H1 (cell line): ENCODE data around the gene AP2B1. TPM values are rescaled to one million over a fixed set of nuclear protein-coding genes. Genes with fewer than 3 reads are reported as not detected.

Experiments
- CTCF ChIA-PET: fragments of 300-600 bp; sonication (Branson Sonifier 250); formaldehyde crosslinking; loops from one replicate; lab custom pipeline; 2021; ENCODE audit not compliant: partially characterized antibody; lab: Charles Lee
- POLR2A ChIA-PET: fragments of 300-600 bp; sonication (Branson Sonifier 250); formaldehyde crosslinking; loops from one replicate; lab custom pipeline; 2021; ENCODE audit warnings: inconsistent platforms; ENCODE audit not compliant: partially characterized antibody; lab: Charles Lee
- DNase-seq, 2 experiments: peaks; one replicate each; pipeline versions ENCODE4 v3.0.0 to v3.0.0-alpha.2; 2010 to 2022; ENCODE audit warnings: low spot score in 2 of 2, low read depth in 1 of 2, mixed read lengths in 1 of 2
- FAIRE-seq: peaks from 2 replicates; lab custom pipeline; 2011; peaks lifted over from hg19 to GRCh38; lab: Jason Lieb, UNC
- H2AFZ ChIP-seq: 2 replicates; pipeline ENCODE4 v1.8.1; 2012; ENCODE audit warnings: low read length, inconsistent platforms
- H2AK5ac ChIP-seq: 2 replicates; pipeline ENCODE4 v1.6.1; 2013; ENCODE audit warnings: low read depth, low read length
- H2BK120ac ChIP-seq: replicated peaks from 2 replicates; pipeline ENCODE3; 2013; ENCODE audit warnings: low read depth, low read length, inconsistent platforms
- H2BK12ac ChIP-seq: 2 replicates; pipeline ENCODE4 v1.6.1; 2013; ENCODE audit warnings: low read depth, low read length
- H2BK15ac ChIP-seq: 2 replicates; pipeline ENCODE4 v1.6.1; 2013; ENCODE audit warnings: low read length
- H2BK20ac ChIP-seq: 2 replicates; pipeline ENCODE4 v1.6.1; 2013; ENCODE audit warnings: low read length
- H2BK5ac ChIP-seq: 2 replicates; pipeline ENCODE4 v1.6.1; 2013; ENCODE audit warnings: low read depth, low read length
- H3K14ac ChIP-seq: 2 replicates; pipeline ENCODE4 v1.6.1; 2013; ENCODE audit warnings: inconsistent platforms; ENCODE audit not compliant: insufficient read length
- H3K18ac ChIP-seq: 2 replicates; pipeline ENCODE4 v1.6.1; 2013; ENCODE audit warnings: low read length; ENCODE audit errors: extremely low read depth
- H3K23ac ChIP-seq: 2 replicates; pipeline ENCODE4 v1.6.1; 2013; ENCODE audit warnings: inconsistent platforms; ENCODE audit not compliant: insufficient read length
- H3K23me2 ChIP-seq: 2 replicates; pipeline ENCODE4 v1.6.1; 2013; ENCODE audit warnings: low read depth, low read length
- H3K27ac ChIP-seq: 2 replicates; pipeline ENCODE4 v1.6.1; 2011; ENCODE audit warnings: low read depth, low read length, inconsistent platforms
- H3K27me3 ChIP-seq, 4 experiments: replicated peaks in 1 of 4; 1 replicate in 1 of 4; 2 replicates in 3 of 4; pipeline versions ENCODE4 v1.6.1 to v1.8.1; 2011 to 2013; ENCODE audit warnings: low read length in 3 of 4, mild to moderate bottlenecking in 3 of 4, inconsistent platforms in 2 of 4, mixed read lengths in 2 of 4, moderate library complexity in 1 of 4; ENCODE audit not compliant: control insufficient read depth in 3 of 4, insufficient read depth in 3 of 4; ENCODE audit errors: extremely low read depth in 1 of 4
- H3K36me3 ChIP-seq, 4 experiments: 2 replicates each; pipeline versions ENCODE4 v1.6.1 to v1.8.1; 2011 to 2013; ENCODE audit warnings: mild to moderate bottlenecking in 4 of 4, low read length in 3 of 4, moderate library complexity in 2 of 4, control low read depth in 1 of 4, inconsistent platforms in 1 of 4; ENCODE audit not compliant: insufficient read depth in 4 of 4, control insufficient read depth in 2 of 4
- H3K4ac ChIP-seq: replicated peaks from 2 replicates; pipeline ENCODE3; 2013; ENCODE audit warnings: low read length, low read depth, mixed read lengths, inconsistent platforms; ENCODE audit not compliant: insufficient read length
- H3K4me1 ChIP-seq, 4 experiments: replicated peaks in 1 of 4; 1 replicate in 1 of 4; 2 replicates in 3 of 4; pipeline versions ENCODE4 v1.6.1 to v1.8.1; 2011 to 2013; ENCODE audit warnings: low read length in 3 of 4, inconsistent platforms in 2 of 4, mixed read lengths in 1 of 4; ENCODE audit not compliant: insufficient read depth in 4 of 4, control insufficient read depth in 3 of 4
- H3K4me2 ChIP-seq, 2 experiments: 2 replicates each; pipeline versions ENCODE4 v1.6.1 to v1.8.1; 2011 to 2013; ENCODE audit warnings: low read depth in 2 of 2, low read length in 2 of 2, control low read depth in 1 of 2, inconsistent platforms in 1 of 2, mild to moderate bottlenecking in 1 of 2; ENCODE audit not compliant: insufficient read depth in 1 of 2
- H3K4me3 ChIP-seq, 4 experiments: fragments of 200-600, 300-600 bp in 1 of 4; sonication (generic), shearing (Covaris generic), sonication (Bioruptor Twin) in 1 of 4; 2 replicates each; pipeline versions ENCODE4 v1.5.1 to v1.8.1; 2011 to 2016; ENCODE audit warnings: low read length in 4 of 4, low read depth in 3 of 4, control low read depth in 2 of 4, inconsistent platforms in 2 of 4, mild to moderate bottlenecking in 2 of 4, mixed read lengths in 1 of 4, moderate library complexity in 1 of 4; ENCODE audit not compliant: insufficient read depth in 2 of 4; ENCODE audit errors: extremely low read depth in 1 of 4
- H3K56ac ChIP-seq: replicated peaks from 2 replicates; pipeline ENCODE3; 2013; ENCODE audit warnings: low read depth, mild to moderate bottlenecking, mixed read lengths, low read length, inconsistent platforms; ENCODE audit not compliant: insufficient read length
- H3K79me1 ChIP-seq: 2 replicates; pipeline ENCODE4 v1.6.1; 2013; ENCODE audit warnings: low read depth, low read length, control low read depth
- H3K79me2 ChIP-seq, 2 experiments: 2 replicates each; pipeline versions ENCODE4 v1.6.1 to v1.8.1; 2012 to 2013; ENCODE audit warnings: low read length in 2 of 2, mild to moderate bottlenecking in 2 of 2, inconsistent platforms in 1 of 2; ENCODE audit not compliant: insufficient read depth in 2 of 2, control insufficient read depth in 1 of 2
- H3K9ac ChIP-seq, 4 experiments: replicated peaks in 1 of 4; 1 replicate in 1 of 4; 2 replicates in 3 of 4; pipeline versions ENCODE4 v1.6.1 to v1.8.1; 2011 to 2013; ENCODE audit warnings: low read depth in 3 of 4, low read length in 3 of 4, control low read depth in 2 of 4, mild to moderate bottlenecking in 2 of 4, moderate library complexity in 2 of 4, inconsistent platforms in 1 of 4; ENCODE audit errors: extremely low read depth in 1 of 4
- H3K9me3 ChIP-seq, 2 experiments: 2 replicates each; pipeline versions ENCODE4 v1.6.1 to v1.8.1; 2012 to 2013; ENCODE audit warnings: mild to moderate bottlenecking in 2 of 2, moderate library complexity in 2 of 2, control low read depth in 1 of 2, inconsistent platforms in 1 of 2, low read depth in 1 of 2, low read length in 1 of 2, mixed read lengths in 1 of 2; ENCODE audit not compliant: insufficient read depth in 2 of 2
- H4K20me1 ChIP-seq, 2 experiments: replicated peaks in 1 of 2; 2 replicates each; pipeline versions ENCODE3 to v1.8.1; 2011 to 2013; ENCODE audit warnings: inconsistent platforms in 2 of 2, low read length in 2 of 2, mild to moderate bottlenecking in 1 of 2; ENCODE audit not compliant: insufficient read depth in 2 of 2, control insufficient read depth in 1 of 2
- H4K5ac ChIP-seq: 2 replicates; pipeline ENCODE4 v1.6.1; 2013; ENCODE audit warnings: low read length, low read depth, mixed read lengths, inconsistent platforms; ENCODE audit not compliant: insufficient read length
- H4K8ac ChIP-seq: 2 replicates; pipeline ENCODE4 v1.8.0; 2013; ENCODE audit warnings: mild to moderate bottlenecking, moderate library complexity, low read length, inconsistent platforms; ENCODE audit not compliant: insufficient read depth; ENCODE audit errors: extremely low read depth
- H4K91ac ChIP-seq: replicated peaks from 2 replicates; pipeline ENCODE3; 2013; ENCODE audit warnings: low read length, mixed read lengths, inconsistent platforms; ENCODE audit not compliant: insufficient read length
- ATF3 ChIP-seq: IDR thresholded peaks from 2 replicates; pipeline ENCODE4 v1.6.1; 2011; ENCODE audit warnings: low read depth, mild to moderate bottlenecking, low read length; ENCODE audit not compliant: insufficient read depth
- CHD2 ChIP-seq: IDR thresholded peaks from 2 replicates; pipeline ENCODE4 v1.6.1; 2012; ENCODE audit warnings: low read length, improper control_type of control experiment
- GABPA ChIP-seq: IDR thresholded peaks from 2 replicates; pipeline ENCODE4 v1.6.1; 2011; ENCODE audit warnings: mild to moderate bottlenecking, low read length, moderate library complexity, borderline replicate concordance; ENCODE audit not compliant: insufficient read depth
- JUND ChIP-seq: IDR thresholded peaks from 2 replicates; pipeline ENCODE4 v1.6.1; 2011; ENCODE audit warnings: mild to moderate bottlenecking, improper control_type of control experiment, low read length
- POLR2AphosphoS5 ChIP-seq: IDR thresholded peaks from 2 replicates; pipeline ENCODE4 v1.6.1; 2011; ENCODE audit warnings: low read depth, low read length
- SIX5 ChIP-seq: IDR thresholded peaks from 2 replicates; pipeline ENCODE4 v1.6.1; 2011; ENCODE audit warnings: mild to moderate bottlenecking, low read depth, low read length
- WGBS, 2 experiments: shearing (Covaris generic) in 1 of 2; methylation state at CpG; one replicate each; pipeline versions ENCODE4 v1.1.6 to v1.1.7; 2013 to 2015; ENCODE audit warnings: low lambda C conversion rate in 2 of 2, mixed read lengths in 2 of 2, inconsistent platforms in 1 of 2, low coverage in 1 of 2, missing lambda C conversion rate in 1 of 2; ENCODE audit not compliant: insufficient replicate concordance in 2 of 2, insufficient coverage in 1 of 2, insufficient read length in 1 of 2; ENCODE audit errors: extremely low coverage in 1 of 2, missing lambda C conversion rate in 1 of 2; 5-methylcytosine and 5-hydroxymethylcytosine counted together
- polyA plus RNA-seq, 7 experiments: library from polyadenylated mRNA; depleted of rRNA in 3 of 7; stranded (reverse) in 5 of 7; unstranded in 2 of 7; fragments of >200 nt in 5 of 7; fragments of 200-250 nt in 2 of 7; gene quantifications; 1 replicate in 5 of 7; 2 replicates in 1 of 7; 4 replicates in 1 of 7; pipeline versions ENCODE4 v1.2.1 to v1.2.3, GENCODE V29; 2011 to 2013; ENCODE audit warnings: missing spikeins in 2 of 7, mixed read lengths in 2 of 7
- total RNA-seq: library from RNA; stranded (reverse); fragmentation: NEBNext Ultra II Directional; extraction: Animal tissue kit (Norgen Biotek cat#: 25700); gene quantifications from 2 replicates; pipeline ENCODE4 v1.2.1, GENCODE V29; 2021

AP2B1 gene
- total and polyA plus RNA-seq, 2 of the 8 experiments (the other 6 are each of a cell fraction or from before 2014, with no cell fraction given), result 95.5 to 199 TPM

- Histone ChIP-seq H3K4me3 (no peak overlapping the region), H3K9me3 (no peaks in the 10 kb centered on the region), H3K18ac (no peak overlapping the region), H4K5ac (no peak overlapping the region), H4K8ac (no peak overlapping the region), H2AK5ac (no peak overlapping the region), H3K27ac (no peak overlapping the region), H3K4ac (no peak overlapping the region), H3K9ac (no peak overlapping the region), H3K36me3 (peaks cover 0 to 33% (median 15%) of the 10 kb centered on the region in 4 experiments; a peak in 6 of 8 replicates), H3K4me2 (no peak overlapping the region), H3K4me1 (no peaks in the 10 kb centered on the region), H2BK20ac (no peak overlapping the region), H2BK15ac (no peak overlapping the region), H4K91ac (no peak overlapping the region), H3K14ac (no peak overlapping the region), H3K23me2 (no peaks in the 10 kb centered on the region), H3K79me1 (no peaks in the 10 kb centered on the region), H3K27me3 (peaks cover 0 to 1% (median 0%) of the 10 kb centered on the region in 4 experiments; a peak in 1 of 7 replicates), H3K56ac (no peak overlapping the region), H2AFZ (no peak overlapping the region), H2BK5ac (no peak overlapping the region), H3K23ac (no peak overlapping the region), H3K79me2 (no peaks in the 10 kb centered on the region), H2BK12ac (no peak overlapping the region), H4K20me1 (peaks cover 0 to 7% of the 10 kb centered on the region in 2 experiments), H2BK120ac (no peak overlapping the region)
- no peak for TF ChIP-seq POLR2AphosphoS5
- TF ChIP-seq JUND, result no peak
- no peak for TF ChIP-seq CHD2
- no peak for TF ChIP-seq ATF3
- TF ChIP-seq GABPA, result no peak
- TF ChIP-seq SIX5, result no peak
- ChIA-PET POLR2A (no interaction called here), CTCF (interaction anchor here (1.1 to 3.8 kb wide), 2 partner anchors 13 to 33 kb away, joined by 3 to 15 read pairs; no protein-coding TSS in a partner anchor)
- FAIRE-seq (no peak), DNase-seq (no peak)
- WGBS, 2 experiments, result 84 to 100% methylated on average over 2 of the region's 2 CpGs
These were observed 127.9 kb downstream of the AP2B1 start for GRCh38 chr17:35714988-35715387.
